K562 (cell line): ENCODE data around the gene GHITM. TPM values are rescaled to one million over a fixed set of nuclear protein-coding genes. Genes with fewer than 3 reads are reported as not detected.

Experiments used
- CEBPG ChIP-seq, 3 experiments: fragments of 200-800 bp in 1 of 3; sonication (Bioruptor generic) in 1 of 3; sonication (generic) in 1 of 3; formaldehyde crosslinking in 1 of 3; IDR thresholded peaks in 2 of 3; conservative IDR thresholded peaks in 1 of 3; 2 replicates each; pipeline versions ENCODE4 v1.6.1 to v1.8.0; 2016 to 2022; ENCODE audit warnings: missing compliant biosample characterization in 2 of 3, missing genetic modification characterization in 2 of 3, mild to moderate bottlenecking in 1 of 3, missing genetic modification reagents in 1 of 3
- MAZ ChIP-seq, 2 experiments: fragments of 450-650 bp in 1 of 2; sonication (generic) in 1 of 2; formaldehyde crosslinking; IDR thresholded peaks in 1 of 2; conservative IDR thresholded peaks in 1 of 2; 2 replicates each; pipeline versions ENCODE4 v1.4.0 to v1.5.0; 2020; ENCODE audit warnings: mild to moderate bottlenecking in 1 of 2, missing genetic modification reagents in 1 of 2
- PRPF4 ChIP-seq: fragments of 200-400 bp; formaldehyde crosslinking; IDR thresholded peaks from one replicate; pipeline ENCODE4 v1.6.1; 2017; ENCODE audit warnings: low read length, low read depth, mild to moderate bottlenecking; ENCODE audit not compliant: insufficient read depth, poor library complexity, severe bottlenecking
- RBM15 ChIP-seq: fragments of 200-400 bp; formaldehyde crosslinking; IDR thresholded peaks from 2 replicates; pipeline ENCODE4 v1.6.1; 2018; ENCODE audit warnings: mild to moderate bottlenecking, low read length, moderate library complexity; ENCODE audit not compliant: insufficient read depth
- RBM39 ChIP-seq: fragments of 200-400 bp; formaldehyde crosslinking; optimal IDR thresholded peaks from 2 replicates; pipeline ENCODE3; 2018; ENCODE audit warnings: low read depth, low read length
- SAFB2 ChIP-seq: fragments of 200-400 bp; formaldehyde crosslinking; IDR thresholded peaks from 2 replicates; pipeline ENCODE4 v1.6.1; 2018; ENCODE audit warnings: borderline replicate concordance, low read length, low read depth, moderate library complexity; ENCODE audit not compliant: severe bottlenecking
- SRSF7 ChIP-seq: fragments of 200-400 bp; formaldehyde crosslinking; optimal IDR thresholded peaks from 2 replicates; pipeline ENCODE3; 2017; ENCODE audit warnings: mild to moderate bottlenecking, low read depth, low read length
- ZBTB11 ChIP-seq, 3 experiments: fragments of 200-800 bp in 1 of 3; fragments of 250-450 bp in 1 of 3; fragments of 450-650 bp in 1 of 3; sonication (Bioruptor Pico) in 1 of 3; sonication (Bioruptor generic) in 1 of 3; formaldehyde crosslinking in 1 of 3; IDR thresholded peaks; 2 replicates each; pipeline versions ENCODE4 v1.6.1 to v1.8.0; 2016 to 2022; ENCODE audit warnings: mild to moderate bottlenecking in 2 of 3, missing genetic modification characterization in 2 of 3, missing compliant biosample characterization in 1 of 3, moderate library complexity in 1 of 3
- ZC3H11A ChIP-seq: IDR thresholded peaks from 2 replicates; pipeline ENCODE4 v1.6.1; 2012; ENCODE audit warnings: low read depth, low read length, improper control_type of control experiment
- ZFPM2 ChIP-seq: fragments of 250-450 bp; sonication (Bioruptor Pico); IDR thresholded peaks from 2 replicates; pipeline ENCODE4 v1.5.1; 2022; ENCODE audit warnings: mild to moderate bottlenecking
- ZNF143 ChIP-seq: sonication (generic); formaldehyde crosslinking; IDR thresholded peaks from 2 replicates; pipeline ENCODE4 v1.9.0; 2022; ENCODE audit warnings: mild to moderate bottlenecking, missing genetic modification reagents
- ZNF696 ChIP-seq: fragments of 250-450 bp; sonication (Bioruptor Pico); conservative IDR thresholded peaks from 2 replicates; pipeline ENCODE4 v1.4.0; 2020; ENCODE audit warnings: mild to moderate bottlenecking, moderate library complexity
- ZNF707 ChIP-seq: fragments of 250-450 bp; sonication (Bioruptor Pico); conservative IDR thresholded peaks from 2 replicates; pipeline ENCODE4 v1.8.0; 2022; ENCODE audit warnings: inconsistent platforms, mild to moderate bottlenecking, moderate library complexity
- polyA plus RNA-seq, 8 experiments: library from polyadenylated mRNA; depleted of rRNA in 4 of 8; stranded (reverse) in 5 of 8; unstranded in 3 of 8; fragments of >200 nt; fragmentation: Nextera tagmentation in 2 of 8; fragmentation: Illumina TruSeq in 1 of 8; extraction: Ambion mirVana in 2 of 8; extraction: Trizol in 1 of 8; gene quantifications; 2 replicates each; pipeline versions ENCODE4 v1.2.1 to v1.2.3, GENCODE V29; 2011 to 2014; ENCODE audit warnings: inconsistent platforms in 1 of 8, missing spikeins in 1 of 8
- total RNA-seq, 7 experiments: library from RNA; depleted of rRNA in 6 of 7; stranded (reverse); fragments of >200 nt in 6 of 7; fragmentation: Illumina TruSeq in 2 of 7; extraction: Trizol in 2 of 7; gene quantifications; 2 replicates each; pipeline versions ENCODE4 v1.2.1 to v1.2.3, GENCODE V29; 2011 to 2021; ENCODE audit warnings: low replicate concordance in 1 of 7
- TF ChIP-seq, protein P1 (sequence below), 2 experiments: fragments of 450-650 bp in 1 of 2; sonication (generic) in 1 of 2; formaldehyde crosslinking in 1 of 2; IDR thresholded peaks; 2 replicates each; pipeline versions ENCODE4 v1.7.1 to v1.9.0; 2016 to 2022; ENCODE audit warnings: inconsistent platforms in 1 of 2, mild to moderate bottlenecking in 1 of 2, missing genetic modification reagents in 1 of 2

Gene GHITM
- total and polyA plus RNA-seq, 9 of the 15 experiments (the other 6 are each of a cell fraction or from before 2014, with no cell fraction given), result 322 to 1,258 (median 386) TPM

DNA sequence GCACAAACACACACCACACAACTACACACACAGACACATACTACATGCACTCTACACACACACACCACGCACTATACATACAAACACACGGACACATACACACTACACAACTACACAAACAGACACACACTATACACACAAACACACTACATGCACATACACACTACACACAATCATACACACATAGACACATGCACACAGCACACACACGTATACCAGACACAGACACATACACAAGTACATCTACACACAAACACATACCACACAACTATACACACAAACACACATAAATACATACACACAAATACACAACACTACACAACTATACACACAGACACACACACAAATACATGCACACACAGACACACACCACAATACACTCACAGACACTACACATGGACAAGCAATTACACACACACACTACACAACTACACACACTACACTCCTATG lies 38.9 kb downstream of the GHITM start (continued):
- TF ChIP-seq, protein P1, sequence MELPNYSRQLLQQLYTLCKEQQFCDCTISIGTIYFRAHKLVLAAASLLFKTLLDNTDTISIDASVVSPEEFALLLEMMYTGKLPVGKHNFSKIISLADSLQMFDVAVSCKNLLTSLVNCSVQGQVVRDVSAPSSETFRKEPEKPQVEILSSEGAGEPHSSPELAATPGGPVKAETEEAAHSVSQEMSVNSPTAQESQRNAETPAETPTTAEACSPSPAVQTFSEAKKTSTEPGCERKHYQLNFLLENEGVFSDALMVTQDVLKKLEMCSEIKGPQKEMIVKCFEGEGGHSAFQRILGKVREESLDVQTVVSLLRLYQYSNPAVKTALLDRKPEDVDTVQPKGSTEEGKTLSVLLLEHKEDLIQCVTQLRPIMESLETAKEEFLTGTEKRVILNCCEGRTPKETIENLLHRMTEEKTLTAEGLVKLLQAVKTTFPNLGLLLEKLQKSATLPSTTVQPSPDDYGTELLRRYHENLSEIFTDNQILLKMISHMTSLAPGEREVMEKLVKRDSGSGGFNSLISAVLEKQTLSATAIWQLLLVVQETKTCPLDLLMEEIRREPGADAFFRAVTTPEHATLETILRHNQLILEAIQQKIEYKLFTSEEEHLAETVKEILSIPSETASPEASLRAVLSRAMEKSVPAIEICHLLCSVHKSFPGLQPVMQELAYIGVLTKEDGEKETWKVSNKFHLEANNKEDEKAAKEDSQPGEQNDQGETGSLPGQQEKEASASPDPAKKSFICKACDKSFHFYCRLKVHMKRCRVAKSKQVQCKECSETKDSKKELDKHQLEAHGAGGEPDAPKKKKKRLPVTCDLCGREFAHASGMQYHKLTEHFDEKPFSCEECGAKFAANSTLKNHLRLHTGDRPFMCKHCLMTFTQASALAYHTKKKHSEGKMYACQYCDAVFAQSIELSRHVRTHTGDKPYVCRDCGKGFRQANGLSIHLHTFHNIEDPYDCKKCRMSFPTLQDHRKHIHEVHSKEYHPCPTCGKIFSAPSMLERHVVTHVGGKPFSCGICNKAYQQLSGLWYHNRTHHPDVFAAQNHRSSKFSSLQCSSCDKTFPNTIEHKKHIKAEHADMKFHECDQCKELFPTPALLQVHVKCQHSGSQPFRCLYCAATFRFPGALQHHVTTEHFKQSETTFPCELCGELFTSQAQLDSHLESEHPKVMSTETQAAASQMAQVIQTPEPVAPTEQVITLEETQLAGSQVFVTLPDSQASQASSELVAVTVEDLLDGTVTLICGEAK (IDR thresholded peaks at IDR 0.05), result no peak
- TF ChIP-seq, protein P1 (CRISPR knock-in tag; IDR thresholded peaks at IDR 0.05), result no peak
- TF ChIP-seq ZNF707 (no peak), SRSF7 (no peak), RBM15 (no peak), PRPF4 (no peak), ZNF696 (no peak), ZBTB11 (CRISPR knock-in tag; IDR thresholded peaks at IDR 0.05) (no peak), SAFB2 (no peak), RBM39 (no peak), ZC3H11A (no peak), MAZ (CRISPR knock-in tag; conservative IDR thresholded peaks at IDR 0.05 in 1 of 2, IDR thresholded peaks at IDR 0.05 in 1 of 2) (no peak), ZNF143 (CRISPR knock-in tag) (no peak), CEBPG (CRISPR knock-in tag; IDR thresholded peaks at IDR 0.05) (no peak), CEBPG (tag; conservative IDR thresholded peaks at IDR 0.05 in 1 of 2, IDR thresholded peaks at IDR 0.05 in 1 of 2) (no peak), ZFPM2 (CRISPR knock-in tag) (no peak)
